CD4-positive, alpha-beta T cell treated with Interleukin-1 beta for 1 hour (primary cell): ENCODE data around the gene RBPJ.

ENCODE experiments used
- DNase-seq, 2 donors: peaks; one replicate each; pipeline ENCODE4 v3.0.0-alpha.2; 2020 to 2022

Gene RBPJ

DNA sequence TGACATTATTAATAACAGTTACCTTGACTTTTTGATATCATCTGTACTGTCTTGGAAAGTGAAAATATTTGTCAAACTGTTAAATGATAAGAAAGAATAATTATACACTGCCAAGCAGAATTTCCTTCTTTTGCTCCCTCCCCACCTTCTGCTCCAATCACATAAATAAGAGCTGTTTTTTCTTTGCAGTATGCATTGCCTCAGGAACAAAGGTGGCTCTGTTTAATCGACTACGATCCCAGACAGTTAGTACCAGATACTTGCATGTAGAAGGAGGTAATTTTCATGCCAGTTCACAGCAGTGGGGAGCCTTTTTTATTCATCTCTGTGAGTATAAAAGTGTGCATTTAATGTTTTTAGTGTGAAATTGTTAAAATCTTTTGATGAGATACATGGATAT lies 103.3 kb downstream of the RBPJ start:
- DNase-seq: no peak

DNA sequence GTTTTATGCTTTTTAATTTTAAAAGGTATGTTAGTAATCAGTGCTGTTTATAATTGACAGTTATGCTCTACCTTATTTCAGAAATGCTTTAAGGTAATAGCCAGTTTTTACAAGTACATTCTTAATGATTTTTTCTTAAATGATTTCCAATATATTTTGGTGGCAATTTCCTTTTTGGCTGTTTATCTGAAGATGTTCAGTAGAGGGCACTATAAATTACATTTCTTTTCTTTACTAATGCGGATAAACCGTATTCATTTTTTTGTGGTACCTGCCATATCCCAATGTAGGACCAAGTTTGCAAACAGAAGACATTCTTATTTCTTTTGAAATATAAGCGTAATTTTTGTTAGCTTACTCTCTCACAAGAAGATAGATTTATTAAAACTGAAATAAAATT lies 104.0 kb downstream of the RBPJ start:
- no peak for DNase-seq

DNA sequence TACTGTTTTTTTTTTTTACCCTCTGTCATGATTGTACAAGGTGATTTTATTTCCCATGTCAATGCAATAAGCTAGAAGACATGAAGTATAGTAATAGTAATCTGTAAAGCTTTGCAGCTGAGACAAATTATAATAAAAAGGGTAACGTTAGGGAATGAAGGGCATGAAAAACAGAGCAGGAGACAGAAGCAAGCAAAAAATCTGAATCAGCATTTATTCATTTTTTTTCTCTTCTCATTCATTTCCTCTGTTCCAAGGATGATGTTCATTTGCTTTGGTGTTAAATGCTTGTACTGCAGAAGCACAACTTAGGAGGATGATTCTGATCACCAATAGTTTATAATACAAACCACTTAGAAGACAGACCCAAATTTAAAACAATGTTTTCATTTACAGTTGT lies 105.1 kb downstream of the RBPJ start:
- no peak for DNase-seq

DNA sequence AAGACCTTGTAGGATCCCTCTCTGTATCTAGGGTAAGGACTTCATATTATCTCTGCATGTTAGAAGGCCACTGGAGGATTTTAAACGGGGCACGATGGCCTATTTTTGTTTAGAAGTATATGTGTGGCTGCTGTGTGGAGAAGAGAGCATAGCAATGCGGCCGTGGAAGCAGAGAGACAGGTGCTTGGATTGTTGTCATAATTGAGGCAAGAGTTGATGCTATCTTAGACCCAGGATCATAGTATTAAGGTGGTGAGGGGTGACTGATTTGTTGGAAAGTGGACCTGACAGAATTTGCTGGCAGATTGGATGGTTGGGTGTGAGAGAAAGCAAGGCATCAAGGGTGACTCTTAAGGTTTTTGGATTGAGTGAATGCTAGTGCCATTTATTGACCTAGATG lies 106.1 kb downstream of the RBPJ start:
- no peak for DNase-seq

GRCh38 chr4:26429910-26430309 lies 109.1 kb downstream of the RBPJ start:
- DNase-seq: no peak

DNA sequence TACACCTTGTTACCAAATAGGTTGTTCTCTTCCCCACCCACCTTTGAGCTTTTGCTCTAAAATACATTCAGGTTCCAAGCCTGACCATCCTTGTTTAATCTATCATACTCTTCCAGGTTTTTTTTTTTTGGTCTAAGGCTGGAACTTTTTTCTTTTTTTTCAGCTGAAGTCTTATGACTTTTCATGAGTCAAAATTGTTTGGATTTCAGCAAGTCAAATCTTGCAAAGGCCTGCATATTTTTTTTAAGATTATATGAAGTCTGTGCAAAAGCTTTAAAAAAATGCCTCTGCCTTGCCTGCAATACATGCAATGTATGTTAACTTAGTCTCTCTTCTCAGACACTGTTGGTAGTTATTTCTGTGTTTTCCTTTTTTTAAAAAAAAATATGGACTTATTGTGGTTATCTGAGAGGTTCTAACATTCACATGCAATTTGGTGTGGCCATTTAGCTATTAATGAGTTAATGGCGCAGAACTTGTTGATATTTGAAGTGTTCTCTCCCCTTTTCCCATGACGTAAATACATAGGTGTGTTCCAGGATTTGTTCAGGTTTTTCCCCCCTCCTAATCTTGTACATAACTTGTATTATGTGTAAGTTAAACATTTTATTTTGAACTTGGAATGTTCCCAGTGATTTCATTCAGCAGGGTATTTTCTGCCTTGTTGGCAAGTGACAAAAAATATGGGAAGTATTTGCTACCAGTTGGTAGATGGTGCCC lies 110.8 kb downstream of the RBPJ start:
- no peak for DNase-seq

DNA sequence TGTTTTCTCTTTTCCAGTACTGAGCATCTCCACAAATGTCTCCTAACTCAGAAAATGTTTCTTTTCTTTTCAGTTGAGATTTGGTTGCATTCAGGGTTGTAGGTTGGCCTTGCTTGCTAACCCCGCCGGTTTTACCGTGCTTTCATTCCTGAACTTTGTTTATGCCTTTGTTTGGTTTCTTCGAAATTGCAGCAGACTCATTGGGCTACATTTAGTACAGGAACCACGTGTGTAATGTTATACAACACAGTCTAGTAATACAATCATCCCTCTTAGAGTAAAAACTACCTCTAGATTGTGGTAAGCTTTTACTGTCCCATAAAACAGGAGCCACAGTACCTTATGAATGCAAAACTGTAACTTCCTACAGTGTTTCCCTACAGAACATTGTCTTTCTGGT lies 111.6 kb downstream of the RBPJ start:
- DNase-seq: no peak

DNA sequence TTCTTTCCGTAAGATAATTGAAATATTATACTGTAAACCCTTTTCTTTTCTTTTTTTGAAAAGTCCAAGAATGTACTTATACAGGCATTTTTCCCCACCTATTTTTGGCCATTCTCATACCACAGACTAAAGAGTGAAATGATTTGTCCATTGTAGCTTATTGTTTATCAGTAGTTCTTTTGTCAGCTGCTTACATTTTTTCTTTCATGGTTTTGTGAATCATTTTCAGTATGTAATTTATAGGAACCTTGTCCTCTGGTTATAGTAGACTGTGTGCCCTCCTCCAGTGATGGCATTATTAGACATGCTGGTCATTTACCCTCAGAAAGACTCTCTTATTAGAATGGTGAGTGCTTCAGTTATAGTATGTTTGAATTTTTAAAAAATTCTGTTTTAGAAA lies 112.7 kb downstream of the RBPJ start:
- no peak for DNase-seq

- DNase-seq: no peak
Observed at GRCh38 chr4:26434030-26434639, 113.3 kb downstream of the RBPJ start.

DNA sequence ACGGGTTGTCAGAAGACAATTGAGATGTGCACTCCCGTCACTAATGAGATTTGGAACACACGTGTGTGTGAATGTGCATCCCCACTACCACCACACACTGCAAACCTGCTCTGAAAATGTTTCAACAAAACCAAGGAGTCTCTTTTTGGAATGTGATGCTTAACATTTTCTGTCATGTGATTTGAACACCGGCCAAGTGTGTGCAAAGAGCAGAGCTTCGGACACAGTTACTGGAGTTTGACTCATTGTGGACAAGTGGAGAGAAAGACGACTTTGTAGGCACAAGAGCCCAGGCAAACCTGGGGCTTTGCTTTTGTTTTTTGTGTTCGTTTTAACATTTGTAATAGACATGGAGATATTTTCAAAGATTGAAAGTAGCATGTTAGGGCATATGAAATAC lies 120.3 kb downstream of the RBPJ start:
- no peak for DNase-seq

- DNase-seq: no peak
Observed at GRCh38 chr4:26441771-26442170, 121.0 kb downstream of the RBPJ start.

- DNase-seq: no peak
Observed at GRCh38 chr4:26447378-26447777, 126.6 kb downstream of the RBPJ start.

GRCh38 chr4:26450418-26450817 lies 129.6 kb downstream of the RBPJ start:
- no peak for DNase-seq

DNA sequence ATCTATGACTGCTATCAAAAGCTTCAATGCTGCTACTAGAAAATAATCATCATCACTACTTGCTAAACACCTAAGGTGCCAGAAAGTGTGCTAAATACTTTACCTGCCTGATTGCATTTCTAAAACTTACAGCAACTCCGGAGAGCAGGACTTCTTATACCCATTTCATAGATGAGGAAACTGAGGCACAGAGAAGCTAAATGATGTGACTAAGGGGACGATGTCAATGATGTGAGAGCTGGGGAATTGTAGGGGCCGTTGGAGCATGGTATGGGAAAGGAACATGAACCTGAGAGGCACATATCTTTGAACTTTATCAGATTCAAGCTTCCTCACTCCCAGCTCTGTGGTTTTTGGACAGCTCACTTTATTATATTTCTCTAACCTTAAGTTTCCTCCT lies 130.8 kb downstream of the RBPJ start:
- no peak for DNase-seq

DNA sequence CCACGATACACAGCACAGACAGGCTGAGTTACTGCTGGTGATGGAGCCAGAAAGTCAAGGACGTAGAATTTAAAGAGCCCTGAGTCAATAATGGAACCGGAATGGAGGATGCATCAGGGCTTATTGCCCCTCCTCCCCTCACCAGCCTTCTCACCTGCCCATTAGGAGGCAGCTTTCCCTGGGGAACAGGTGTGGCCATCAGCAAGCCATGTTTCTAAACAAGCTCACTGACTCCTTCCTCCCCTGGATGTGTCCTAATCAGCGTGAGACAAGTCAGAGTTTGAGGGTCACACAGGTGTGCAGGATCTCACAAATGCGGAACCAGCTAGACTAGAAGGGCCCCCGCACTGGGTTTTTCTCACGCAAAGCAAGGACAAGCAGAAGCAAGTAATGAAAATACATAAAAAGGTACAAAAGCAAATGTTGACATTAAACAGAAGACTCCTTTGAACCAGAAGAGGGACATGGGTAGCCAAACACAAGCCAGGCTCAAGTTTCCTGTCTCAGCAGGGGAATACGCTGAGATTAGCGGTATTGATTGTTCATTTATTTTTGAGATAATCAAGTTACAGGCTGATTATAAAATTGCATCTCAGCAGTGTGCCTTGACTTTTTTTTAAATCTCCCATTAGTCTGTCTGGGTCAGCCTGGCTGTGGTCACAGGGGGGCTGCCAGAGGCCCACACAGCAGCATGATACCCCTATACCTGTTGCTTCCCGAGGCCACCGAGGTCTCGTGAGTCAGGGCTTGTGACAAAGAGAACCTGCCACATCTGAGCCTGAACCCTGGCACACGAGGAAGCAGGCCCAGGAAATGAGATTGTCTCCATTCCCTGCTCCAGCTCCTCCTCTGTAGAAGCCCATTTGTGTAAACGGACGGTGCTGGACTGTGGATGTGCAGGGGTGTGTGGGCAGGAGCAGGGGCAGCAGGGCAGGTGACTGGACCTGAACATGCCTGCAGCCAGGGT lies 132.0 kb downstream of the RBPJ start:
- DNase-seq: no peak

- DNase-seq: no peak
Observed at GRCh38 chr4:26454961-26455360, 134.1 kb downstream of the RBPJ start.

DNA sequence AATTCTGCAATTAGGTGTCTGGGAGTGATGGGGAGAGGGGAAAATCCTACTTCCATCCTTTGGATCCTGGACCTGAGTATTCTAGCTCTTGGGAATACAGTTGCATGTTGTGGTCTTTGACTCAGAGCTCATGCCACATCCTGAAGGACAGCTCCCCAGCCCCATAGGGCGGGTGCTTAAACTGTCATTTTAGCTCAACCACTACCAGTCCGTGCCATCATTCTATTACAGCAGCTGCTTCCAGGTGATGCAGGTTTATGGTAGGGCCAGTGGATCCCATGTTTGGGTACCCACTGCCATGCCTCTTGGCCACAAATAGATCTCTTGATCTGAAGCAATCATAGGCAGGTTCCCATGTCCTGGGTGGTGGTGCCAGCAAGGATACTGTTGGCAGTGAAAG lies 134.8 kb downstream of the RBPJ start:
- DNase-seq: no peak

GRCh38 chr4:26457412-26457811 lies 136.6 kb downstream of the RBPJ start:
- no peak for DNase-seq

- DNase-seq: peak in 1 of 2 donors; percentile 3
Observed at GRCh38 chr4:26458157-26458561, 137.3 kb downstream of the RBPJ start.

DNA sequence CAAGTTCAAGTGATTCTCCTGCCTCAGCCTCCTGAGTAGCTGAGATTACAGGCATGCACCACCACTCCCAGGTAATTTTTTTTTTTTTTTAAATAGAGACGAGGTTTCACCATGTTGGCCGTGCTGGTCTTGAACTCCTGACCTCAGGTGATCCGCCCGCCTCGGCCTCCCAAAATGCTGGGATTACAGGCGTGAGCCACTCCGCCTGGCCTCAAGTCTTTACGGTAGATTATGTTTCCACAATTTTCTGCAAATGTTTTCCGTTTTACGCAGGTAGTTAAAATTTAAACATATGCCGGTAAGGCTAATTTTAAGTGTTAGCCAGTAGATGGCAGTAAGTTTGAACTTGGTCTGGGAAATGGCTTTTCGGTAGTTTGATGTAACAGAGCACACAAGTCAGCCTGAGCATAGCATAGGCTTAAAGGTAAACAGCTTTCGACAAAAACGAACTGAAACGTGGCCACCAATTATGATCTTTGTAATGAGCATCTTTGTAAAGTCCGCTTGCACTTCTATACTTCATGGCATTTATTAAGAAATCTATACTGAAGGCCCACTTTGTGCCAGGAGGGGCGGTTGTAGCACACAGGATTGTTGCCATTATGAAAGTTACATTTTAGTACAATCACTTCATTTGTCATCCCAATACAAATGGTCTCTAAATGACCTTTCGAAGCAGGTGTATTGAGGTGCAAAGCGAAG lies 138.4 kb downstream of the RBPJ start:
- DNase-seq: peak in 1 of 2 donors; percentile 45

DNA sequence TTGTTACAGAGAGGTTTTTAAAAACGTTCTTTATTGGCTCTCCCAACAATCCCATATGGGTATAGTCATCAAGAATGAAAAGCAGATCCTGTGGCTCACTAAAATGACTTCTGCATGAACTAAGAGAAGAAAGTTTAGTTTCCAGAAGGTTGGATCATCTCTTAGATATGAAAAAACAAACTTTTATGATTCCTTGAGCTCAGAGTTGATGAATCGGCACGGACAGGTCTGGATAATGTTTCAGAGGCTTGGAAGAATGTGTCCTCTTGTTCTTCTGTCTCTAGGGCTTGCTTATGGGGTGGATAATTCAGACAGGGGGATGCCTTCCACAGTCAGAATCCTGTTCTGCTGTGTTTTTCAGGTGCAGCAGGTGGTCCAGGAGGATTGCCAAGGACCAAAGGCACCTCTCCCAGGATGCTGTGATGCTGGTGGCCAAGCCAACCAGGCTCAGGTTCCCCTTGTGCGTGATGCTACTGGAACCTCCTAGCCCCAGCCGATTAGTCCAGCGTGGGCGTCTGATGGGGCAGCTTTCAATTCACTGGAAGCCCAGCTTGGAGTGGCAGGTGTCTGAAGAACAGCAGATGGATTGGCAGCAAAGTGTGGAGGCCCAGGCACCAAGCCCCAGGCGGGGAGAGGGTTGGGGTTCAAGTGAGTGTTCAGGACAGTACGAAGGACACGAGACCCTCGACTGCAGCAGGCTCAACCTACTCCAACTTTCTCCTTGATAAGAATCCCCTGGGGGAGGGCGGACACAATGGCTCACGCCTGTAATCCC lies 139.1 kb downstream of the RBPJ start:
- no peak for DNase-seq

DNA sequence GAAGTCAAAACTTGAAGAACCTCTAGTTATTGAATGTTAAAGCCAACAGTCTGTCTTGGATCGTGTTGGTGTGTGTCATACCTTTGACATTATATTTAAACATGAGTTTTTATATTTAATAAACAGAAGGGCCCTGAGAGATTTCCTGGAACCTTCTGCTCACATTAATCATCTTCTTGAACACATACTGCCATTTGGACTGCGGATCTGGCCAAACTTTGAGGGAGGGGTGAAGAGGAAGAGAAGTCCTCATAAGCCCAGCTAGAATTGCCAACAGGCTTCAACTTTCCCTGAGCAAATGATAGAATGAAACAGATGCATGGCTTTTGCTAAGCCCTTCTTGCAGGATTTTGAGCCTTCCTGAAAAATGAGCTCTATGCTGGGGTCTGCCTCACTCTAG lies 142.1 kb downstream of the RBPJ start:
- no peak for DNase-seq
